ENCODE measurements around the gene MCHR1. TPM values are rescaled to one million over a fixed set of nuclear protein-coding genes. Genes with fewer than 3 reads are reported as not detected.
A peak's percentile ranks its signal among the peaks of the same experiment; 100 is the strongest.

The MCHR1 gene
- total and polyA plus RNA-seq, 2 donors (not counting 1 experiment from before 2014, with no cell fraction given) = 0.20 to 0.99 TPM

- H3K4me2 ChIP-seq (ENCODE audit: extremely low read depth, insufficient read depth, low read length) = peak overlapping the region; percentile 97
These were observed 45.0 kb upstream of the MCHR1 start for GRCh38 chr22:40634119-40634903.

DNA sequence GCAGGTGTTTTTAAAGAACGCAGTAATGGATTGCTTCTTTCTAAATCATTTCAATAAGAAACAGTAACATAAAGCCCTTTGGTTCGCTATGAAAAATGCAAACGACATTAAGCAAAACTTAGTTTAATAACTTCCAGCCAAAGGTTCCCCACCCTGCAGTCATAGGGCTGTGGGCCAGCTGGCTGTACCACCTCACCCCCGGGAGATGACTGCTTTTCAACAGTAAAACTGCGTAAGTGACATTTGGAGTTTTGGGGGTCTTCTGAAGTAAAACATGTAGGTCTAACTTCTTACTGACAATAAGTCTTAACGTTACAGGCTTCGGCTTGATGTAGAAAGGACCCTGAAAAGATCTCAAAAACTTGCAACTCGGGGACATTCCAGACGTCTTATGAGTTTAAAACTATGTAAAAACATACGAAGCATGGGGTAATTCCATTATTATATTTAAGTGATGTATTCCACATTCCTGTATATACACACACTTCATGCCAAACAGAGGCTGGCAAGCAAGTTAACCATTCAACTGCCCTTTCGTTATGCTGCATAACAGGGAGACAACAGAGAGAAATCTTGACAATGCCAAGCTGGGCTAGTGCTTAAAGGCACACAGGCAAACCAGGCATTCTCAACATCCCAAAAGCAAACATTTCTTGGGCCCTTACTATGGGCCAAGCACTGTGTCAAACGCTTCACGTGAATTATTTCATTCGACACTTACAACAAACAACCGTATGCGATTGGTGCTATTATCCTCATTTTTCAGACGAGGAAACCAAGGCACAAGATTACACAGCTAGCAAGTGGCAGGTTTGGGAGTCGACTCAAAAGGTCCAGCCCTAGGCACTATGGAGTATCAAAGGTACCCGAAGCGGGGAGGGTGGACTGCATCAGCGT is 44.0 kb upstream of the MCHR1 start:
- no peak overlapping the region for H2AFZ ChIP-seq (ENCODE audit: low read length)
- TF ChIP-seq, protein P1, sequence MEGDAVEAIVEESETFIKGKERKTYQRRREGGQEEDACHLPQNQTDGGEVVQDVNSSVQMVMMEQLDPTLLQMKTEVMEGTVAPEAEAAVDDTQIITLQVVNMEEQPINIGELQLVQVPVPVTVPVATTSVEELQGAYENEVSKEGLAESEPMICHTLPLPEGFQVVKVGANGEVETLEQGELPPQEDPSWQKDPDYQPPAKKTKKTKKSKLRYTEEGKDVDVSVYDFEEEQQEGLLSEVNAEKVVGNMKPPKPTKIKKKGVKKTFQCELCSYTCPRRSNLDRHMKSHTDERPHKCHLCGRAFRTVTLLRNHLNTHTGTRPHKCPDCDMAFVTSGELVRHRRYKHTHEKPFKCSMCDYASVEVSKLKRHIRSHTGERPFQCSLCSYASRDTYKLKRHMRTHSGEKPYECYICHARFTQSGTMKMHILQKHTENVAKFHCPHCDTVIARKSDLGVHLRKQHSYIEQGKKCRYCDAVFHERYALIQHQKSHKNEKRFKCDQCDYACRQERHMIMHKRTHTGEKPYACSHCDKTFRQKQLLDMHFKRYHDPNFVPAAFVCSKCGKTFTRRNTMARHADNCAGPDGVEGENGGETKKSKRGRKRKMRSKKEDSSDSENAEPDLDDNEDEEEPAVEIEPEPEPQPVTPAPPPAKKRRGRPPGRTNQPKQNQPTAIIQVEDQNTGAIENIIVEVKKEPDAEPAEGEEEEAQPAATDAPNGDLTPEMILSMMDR (conservative IDR thresholded peaks at IDR 0.05 in 1 of 2, IDR thresholded peaks at IDR 0.05 in 1 of 2; ENCODE audit: low read depth in 1 of 2, low read length in 2 of 2) = no peak
- no peaks in the 10 kb centered on the region for H3K36me3 ChIP-seq (ENCODE audit: control insufficient read depth, insufficient read depth, low read length)
- peak overlapping the region; percentile 97 for H3K4me2 ChIP-seq (ENCODE audit: extremely low read depth, insufficient read depth, low read length)
- peak overlapping the region; percentile 69 to 93 (median 86) for H3K4me3 ChIP-seq (replicated peaks in 1 of 4; ENCODE audit: control extremely low read depth in 1 of 4, insufficient read depth in 1 of 4, low read depth in 3 of 4, low read length in 4 of 4)
- peak; percentile 50 to 56 for DNase-seq (ENCODE audit: low read depth in 2 of 2)
- peak overlapping the region; percentile 94 for H3K9ac ChIP-seq (ENCODE audit: insufficient read depth, low read length)
- no peaks in the 10 kb centered on the region for H3K9me3 ChIP-seq (ENCODE audit: control insufficient read depth, insufficient read depth, low read depth, low read length)
- no peaks in the 10 kb centered on the region for H3K27me3 ChIP-seq (ENCODE audit: control insufficient read depth, insufficient read depth, low read length)
- peaks cover 59% of the 10 kb centered on the region for H3K79me2 ChIP-seq (ENCODE audit: control insufficient read depth, insufficient read depth, low read length)
- H3K27ac ChIP-seq (ENCODE audit: insufficient read depth, low read length) = peak overlapping the region; percentile 92
- H3K4me1 ChIP-seq (ENCODE audit: control insufficient read depth, extremely low read depth, insufficient read depth, low read length) = peaks cover 5% of the 10 kb centered on the region
- H4K20me1 ChIP-seq (ENCODE audit: control insufficient read depth, extremely low read depth, insufficient read depth, low read length) = no peaks in the 10 kb centered on the region

More at GRCh38 chr22:40634119-40634903, 45.0 kb upstream of the MCHR1 start:
- peaks cover 67% of the 10 kb centered on the region for H3K79me2 ChIP-seq (ENCODE audit: control insufficient read depth, insufficient read depth, low read length)
- TF ChIP-seq, protein P1 (conservative IDR thresholded peaks at IDR 0.05 in 1 of 2, IDR thresholded peaks at IDR 0.05 in 1 of 2; ENCODE audit: low read depth in 1 of 2, low read length in 2 of 2) = no peak
- no peak for TF ChIP-seq EZH2 (IDR thresholded peaks at IDR 0.05; ENCODE audit: low read length, missing control alignments)
- no peaks in the 10 kb centered on the region for H3K27me3 ChIP-seq (ENCODE audit: control insufficient read depth, insufficient read depth, low read length)
- H3K4me3 ChIP-seq (replicated peaks in 1 of 4; ENCODE audit: control extremely low read depth in 1 of 4, insufficient read depth in 1 of 4, low read depth in 3 of 4, low read length in 4 of 4) = peak overlapping the region; percentile 69 to 93 (median 86)
- no peaks in the 10 kb centered on the region for H3K9me3 ChIP-seq (ENCODE audit: control insufficient read depth, insufficient read depth, low read depth, low read length)
- no peaks in the 10 kb centered on the region for H4K20me1 ChIP-seq (ENCODE audit: control insufficient read depth, extremely low read depth, insufficient read depth, low read length)
- no peak overlapping the region for H3K9ac ChIP-seq (ENCODE audit: insufficient read depth, low read length)
- peak in 1 of 2 donors; percentile 40 for DNase-seq (ENCODE audit: low read depth in 2 of 2)
- H3K36me3 ChIP-seq (ENCODE audit: control insufficient read depth, insufficient read depth, low read length) = no peaks in the 10 kb centered on the region
- H2AFZ ChIP-seq (ENCODE audit: low read length) = no peak overlapping the region
- H3K27ac ChIP-seq (ENCODE audit: insufficient read depth, low read length) = peak overlapping the region; percentile 92
- peaks cover 5% of the 10 kb centered on the region for H3K4me1 ChIP-seq (ENCODE audit: control insufficient read depth, extremely low read depth, insufficient read depth, low read length)

- Histone ChIP-seq H3K36me3 (ENCODE audit: control insufficient read depth, insufficient read depth, low read length) (no peaks in the 10 kb centered on the region), H3K4me2 (ENCODE audit: extremely low read depth, insufficient read depth, low read length) (peak overlapping the region; percentile 97), H3K27ac (ENCODE audit: insufficient read depth, low read length) (peak overlapping the region; percentile 92), H3K9ac (ENCODE audit: insufficient read depth, low read length) (peak overlapping the region; percentile 94), H3K9me3 (ENCODE audit: control insufficient read depth, insufficient read depth, low read depth, low read length) (no peaks in the 10 kb centered on the region), H3K4me3 (replicated peaks in 1 of 4; ENCODE audit: control extremely low read depth in 1 of 4, insufficient read depth in 1 of 4, low read depth in 3 of 4, low read length in 4 of 4) (peak overlapping the region; percentile 69 to 93 (median 86)), H3K79me2 (ENCODE audit: control insufficient read depth, insufficient read depth, low read length) (peaks cover 53% of the 10 kb centered on the region), H3K27me3 (ENCODE audit: control insufficient read depth, insufficient read depth, low read length) (no peaks in the 10 kb centered on the region), H2AFZ (ENCODE audit: low read length) (no peak overlapping the region), H4K20me1 (ENCODE audit: control insufficient read depth, extremely low read depth, insufficient read depth, low read length) (no peaks in the 10 kb centered on the region), H3K4me1 (ENCODE audit: control insufficient read depth, extremely low read depth, insufficient read depth, low read length) (peaks cover 5% of the 10 kb centered on the region)
- no peak for DNase-seq (ENCODE audit: low read depth in 2 of 2)
- TF ChIP-seq, protein P1 (conservative IDR thresholded peaks at IDR 0.05 in 1 of 2, IDR thresholded peaks at IDR 0.05 in 1 of 2; ENCODE audit: low read depth in 1 of 2, low read length in 2 of 2) = no peak
These were observed 43.3 kb upstream of the MCHR1 start for GRCh38 chr22:40635940-40636379.

Measured in fibroblast of lung (primary cell).